CD14-positive monocyte (primary cell): ENCODE measurements around the gene ATP6AP1. TPM values are rescaled to one million over a fixed set of nuclear protein-coding genes. Genes with fewer than 3 reads are reported as not detected.

Experiments
- DNase-seq, 3 donors: peaks; one replicate each; pipeline ENCODE4 v3.0.0-alpha.2; 2011 to 2022
- H2AFZ ChIP-seq: 2 replicates; pipeline ENCODE4 v1.6.0; 2012; ENCODE audit warnings: mild to moderate bottlenecking, low read depth, low read length, inconsistent platforms; ENCODE audit not compliant: insufficient read depth, poor library complexity, severe bottlenecking
- H3K27ac ChIP-seq, 2 donors: 1 replicate in 1 of 2; 2 replicates in 1 of 2; pipeline ENCODE4 v1.5.1; 2012 to 2013; ENCODE audit warnings: low read length in 2 of 2, control low read depth in 1 of 2, inconsistent platforms in 1 of 2, low read depth in 1 of 2, mild to moderate bottlenecking in 1 of 2
- H3K27me3 ChIP-seq, 2 donors: one replicate each; pipeline versions ENCODE4 v1.6.0 to v1.6.1; 2011 to 2013; ENCODE audit warnings: low read length in 2 of 2; ENCODE audit not compliant: control insufficient read depth in 2 of 2, insufficient read depth in 2 of 2
- H3K36me3 ChIP-seq, 2 donors: replicated peaks in 1 of 2; 1 replicate in 1 of 2; 2 replicates in 1 of 2; pipeline versions ENCODE4 v1.5.1 to v1.6.1; 2012 to 2013; ENCODE audit warnings: low read length in 2 of 2, control low read depth in 1 of 2, inconsistent platforms in 1 of 2, mild to moderate bottlenecking in 1 of 2; ENCODE audit not compliant: insufficient read depth in 2 of 2, control insufficient read depth in 1 of 2
- H3K4me1 ChIP-seq, 2 donors: 1 replicate in 1 of 2; 2 replicates in 1 of 2; pipeline versions ENCODE4 v1.5.1 to v1.6.1; 2012 to 2013; ENCODE audit warnings: low read length in 2 of 2, control low read depth in 1 of 2, inconsistent platforms in 1 of 2, mild to moderate bottlenecking in 1 of 2, moderate library complexity in 1 of 2; ENCODE audit not compliant: insufficient read depth in 2 of 2, control insufficient read depth in 1 of 2
- H3K4me2 ChIP-seq: replicated peaks from 2 replicates; pipeline ENCODE3; 2012; ENCODE audit warnings: low read length, moderate library complexity, mild to moderate bottlenecking; ENCODE audit not compliant: poor library complexity, severe bottlenecking; ENCODE audit errors: extremely low read depth
- H3K4me3 ChIP-seq, 3 experiments: fragments of 200-600 bp in 1 of 3; sonication (generic) in 1 of 3; replicated peaks in 1 of 3; 1 replicate in 2 of 3; 2 replicates in 1 of 3; pipeline ENCODE4 v1.5.1; 2011 to 2013; ENCODE audit warnings: low read length in 3 of 3, mild to moderate bottlenecking in 3 of 3, control low read depth in 2 of 3, low read depth in 2 of 3, inconsistent platforms in 1 of 3, moderate library complexity in 1 of 3
- H3K79me2 ChIP-seq: 2 replicates; pipeline ENCODE4 v1.6.0; 2012; ENCODE audit warnings: mild to moderate bottlenecking, control low read depth, inconsistent platforms, low read length, moderate library complexity; ENCODE audit not compliant: insufficient read depth
- H3K9ac ChIP-seq: 2 replicates; pipeline ENCODE4 v1.6.0; 2017; ENCODE audit warnings: low read length, mild to moderate bottlenecking; ENCODE audit not compliant: insufficient read depth, poor library complexity, severe bottlenecking
- H3K9me3 ChIP-seq, 2 donors: replicated peaks in 1 of 2; 1 replicate in 1 of 2; 2 replicates in 1 of 2; pipeline versions ENCODE4 v1.5.1 to v1.6.1; 2012 to 2013; ENCODE audit warnings: low read length in 2 of 2, control low read depth in 1 of 2; ENCODE audit not compliant: control insufficient read depth in 1 of 2, insufficient read depth in 1 of 2
- H4K20me1 ChIP-seq: 2 replicates; pipeline ENCODE4 v1.6.0; 2012; ENCODE audit warnings: mild to moderate bottlenecking, low read length, control low read depth, moderate library complexity; ENCODE audit not compliant: insufficient read depth
- H3K27ac Mint-ChIP-seq, 7 donors: one replicate each; pipeline ENCODE4 v1.8.0; 2020; ENCODE audit warnings: mild to moderate bottlenecking in 7 of 7, mixed read lengths in 7 of 7, moderate library complexity in 6 of 7, inconsistent platforms in 2 of 7
- H3K27me3 Mint-ChIP-seq, 3 donors: one replicate each; pipeline ENCODE4 v1.8.0; 2021 to 2022; ENCODE audit warnings: low read depth in 3 of 3, mild to moderate bottlenecking in 3 of 3, mixed read lengths in 3 of 3, moderate library complexity in 3 of 3, inconsistent platforms in 1 of 3
- H3K36me3 Mint-ChIP-seq, 2 donors: one replicate each; pipeline ENCODE4 v1.8.0; 2020; ENCODE audit warnings: mixed read lengths in 2 of 2, inconsistent platforms in 1 of 2, mild to moderate bottlenecking in 1 of 2
- H3K4me1 Mint-ChIP-seq: one replicate; pipeline ENCODE4 v1.8.0; 2020; ENCODE audit warnings: mild to moderate bottlenecking, mixed read lengths
- H3K4me3 Mint-ChIP-seq, 2 donors: one replicate each; pipeline ENCODE4 v1.8.0; 2020; ENCODE audit warnings: mild to moderate bottlenecking in 2 of 2, mixed read lengths in 2 of 2, moderate library complexity in 1 of 2
- H3K9me3 Mint-ChIP-seq, 7 donors: one replicate each; pipeline ENCODE4 v1.8.0; 2020 to 2022; ENCODE audit warnings: mixed read lengths in 7 of 7, mild to moderate bottlenecking in 6 of 7, moderate library complexity in 6 of 7, inconsistent platforms in 2 of 7
- CTCF ChIP-seq: fragments of 200-600 bp; IDR thresholded peaks from one replicate; pipeline ENCODE4 v1.8.0; 2022; ENCODE audit warnings: antibody characterized with exemption, mild to moderate bottlenecking
- WGBS: methylation state at CpG from one replicate; pipeline ENCODE4 v1.1.5; 2013; ENCODE audit warnings: missing lambda C conversion rate; ENCODE audit not compliant: insufficient coverage; 5-methylcytosine and 5-hydroxymethylcytosine counted together
- intact Hi-C, 2 donors: fragments of 100-400 bp; cut with micrococcal nuclease; formaldehyde crosslinking; loops; one replicate each; pipeline versions ENCODE4 v1.15.0 to v1.15.1; 2023
- polyA plus RNA-seq, 3 donors: library from polyadenylated mRNA; depleted of rRNA in 1 of 3; unstranded in 2 of 3; stranded (reverse) in 1 of 3; fragments of 300-500 nt in 2 of 3; fragments of >200 nt in 1 of 3; fragmentation: Illumina TruSeq in 2 of 3; gene quantifications; 1 replicate in 2 of 3; 2 replicates in 1 of 3; pipeline ENCODE4 v1.2.3, GENCODE V29; 2012 to 2021

The ATP6AP1 gene
- polyA plus RNA-seq, 3 donors = 116 to 178 (median 145) TPM

- peaks cover 9% of the 10 kb centered on the region for H3K4me1 Mint-ChIP-seq
- TF ChIP-seq CTCF = no peak
- H2AFZ ChIP-seq = no peak overlapping the region
- no peaks in the 10 kb centered on the region for H3K27me3 ChIP-seq
- intact Hi-C loops = no loop called here
- WGBS = 100% methylated on average over 1 of the region's 10 CpGs
- no peaks in the 10 kb centered on the region for H4K20me1 ChIP-seq
- H3K27ac Mint-ChIP-seq = peak overlapping the region in 1 of 7 donors; percentile 53
- H3K36me3 ChIP-seq = peaks cover 15 to 28% of the 10 kb centered on the region in 2 donors
- no peak overlapping the region for H3K4me3 ChIP-seq
- H3K27ac ChIP-seq = no peak overlapping the region
- peaks cover 12 to 30% of the 10 kb centered on the region in 2 donors for H3K36me3 Mint-ChIP-seq
- H3K79me2 ChIP-seq = no peaks in the 10 kb centered on the region
- no peak overlapping the region for H3K9ac ChIP-seq
- peaks cover 4 to 13% of the 10 kb centered on the region in 2 donors for H3K4me1 ChIP-seq
- DNase-seq = no peak
- H3K4me3 Mint-ChIP-seq = no peak overlapping the region
- H3K27me3 Mint-ChIP-seq = no peaks in the 10 kb centered on the region
- no peaks in the 10 kb centered on the region for H3K9me3 ChIP-seq
- H3K9me3 Mint-ChIP-seq = peaks cover 0 to 2% (median 0%) of the 10 kb centered on the region in 7 donors
- no peak overlapping the region for H3K4me2 ChIP-seq
Measured at GRCh38 chrX:154420402-154420756, 8.1 kb upstream of the ATP6AP1 start.

- peaks cover under 1 to 5% of the 10 kb centered on the region in 2 donors for H3K36me3 Mint-ChIP-seq
- H3K9me3 ChIP-seq = no peaks in the 10 kb centered on the region
- H3K27ac Mint-ChIP-seq = peak overlapping the region; percentile 30 to 99 (median 90)
- H3K4me3 Mint-ChIP-seq = peak overlapping the region; percentile 81 to 84
- peaks cover 49 to 64% of the 10 kb centered on the region in 2 donors for H3K4me1 ChIP-seq
- peak overlapping the region; percentile 78 for H3K27ac ChIP-seq
- peak overlapping the region in 1 of 3 experiments; percentile 87 for H3K4me3 ChIP-seq
- H3K4me2 ChIP-seq = peak overlapping the region; percentile 12
- WGBS = 100% methylated on average over 1 of the region's 13 CpGs
- DNase-seq = peak; percentile 34 to 72 (median 50)
- H4K20me1 ChIP-seq = no peaks in the 10 kb centered on the region
- intact Hi-C loops = loop anchor here in 1 of 2 donors (2.0 kb wide), 1 partner anchor 14 kb away; no protein-coding TSS in a partner anchor
- H3K27me3 ChIP-seq = no peaks in the 10 kb centered on the region
- no peak for TF ChIP-seq CTCF
- peaks cover 36% of the 10 kb centered on the region for H3K79me2 ChIP-seq
- peaks cover 50% of the 10 kb centered on the region for H3K4me1 Mint-ChIP-seq
- peaks cover 0 to 21% (median 5%) of the 10 kb centered on the region in 7 donors for H3K9me3 Mint-ChIP-seq
- H3K9ac ChIP-seq = no peak overlapping the region
- H3K27me3 Mint-ChIP-seq = peaks cover 0 to 2% (median 0%) of the 10 kb centered on the region in 3 donors
- H2AFZ ChIP-seq = no peak overlapping the region
- H3K36me3 ChIP-seq = peaks cover under 1 to 1% of the 10 kb centered on the region in 2 donors
Measured at GRCh38 chrX:154426916-154427770, 1.3 kb upstream of the ATP6AP1 start.
